H1 (cell line): ENCODE results near the gene KATNIP. TPM values are rescaled to one million over a fixed set of nuclear protein-coding genes. Genes with fewer than 3 reads are reported as not detected.

Experiments used
- GABPA ChIP-seq: IDR thresholded peaks from 2 replicates; pipeline ENCODE4 v1.6.1; 2011; ENCODE audit warnings: mild to moderate bottlenecking, low read length, moderate library complexity, borderline replicate concordance; ENCODE audit not compliant: insufficient read depth
- JUN ChIP-seq: IDR thresholded peaks from 2 replicates; pipeline ENCODE4 v1.6.1; 2011; ENCODE audit warnings: low read depth, mild to moderate bottlenecking, improper control_type of control experiment, low read length
- NANOG ChIP-seq: IDR thresholded peaks from 2 replicates; pipeline ENCODE4 v1.6.1; 2011; ENCODE audit warnings: low read length, low read depth, mild to moderate bottlenecking, inconsistent platforms; ENCODE audit not compliant: insufficient read depth, poor library complexity, severe bottlenecking
- PHF8 ChIP-seq: fragments of 200-600 bp; sonication (generic); conservative IDR thresholded peaks from 2 replicates; pipeline ENCODE4 v1.7.1; 2012; ENCODE audit warnings: low read depth, mild to moderate bottlenecking, inconsistent platforms, low read length, moderate library complexity
- ZNF274 ChIP-seq: IDR thresholded peaks from 2 replicates; pipeline ENCODE4 v1.7.0; 2012; ENCODE audit warnings: low read length, borderline replicate concordance; ENCODE audit errors: extremely low read depth
- polyA plus RNA-seq, 7 experiments: library from polyadenylated mRNA; depleted of rRNA in 3 of 7; stranded (reverse) in 5 of 7; unstranded in 2 of 7; fragments of >200 nt in 5 of 7; fragments of 200-250 nt in 2 of 7; gene quantifications; 1 replicate in 5 of 7; 2 replicates in 1 of 7; 4 replicates in 1 of 7; pipeline versions ENCODE4 v1.2.1 to v1.2.3, GENCODE V29; 2011 to 2013; ENCODE audit warnings: missing spikeins in 2 of 7, mixed read lengths in 2 of 7
- total RNA-seq: library from RNA; stranded (reverse); fragmentation: NEBNext Ultra II Directional; extraction: Animal tissue kit (Norgen Biotek cat#: 25700); gene quantifications from 2 replicates; pipeline ENCODE4 v1.2.1, GENCODE V29; 2021
- TF ChIP-seq, protein P1 (sequence below): IDR thresholded peaks from 2 replicates; pipeline ENCODE4 v1.6.1; 2012; ENCODE audit warnings: inconsistent platforms
- TF ChIP-seq, protein P2 (sequence below): IDR thresholded peaks from 2 replicates; pipeline ENCODE4 v1.6.1; 2012; ENCODE audit warnings: low read length, inconsistent platforms

Gene KATNIP
- total and polyA plus RNA-seq, 2 of the 8 experiments (the other 6 are each of a cell fraction or from before 2014, with no cell fraction given): 7.9 to 20.0 TPM

DNA sequence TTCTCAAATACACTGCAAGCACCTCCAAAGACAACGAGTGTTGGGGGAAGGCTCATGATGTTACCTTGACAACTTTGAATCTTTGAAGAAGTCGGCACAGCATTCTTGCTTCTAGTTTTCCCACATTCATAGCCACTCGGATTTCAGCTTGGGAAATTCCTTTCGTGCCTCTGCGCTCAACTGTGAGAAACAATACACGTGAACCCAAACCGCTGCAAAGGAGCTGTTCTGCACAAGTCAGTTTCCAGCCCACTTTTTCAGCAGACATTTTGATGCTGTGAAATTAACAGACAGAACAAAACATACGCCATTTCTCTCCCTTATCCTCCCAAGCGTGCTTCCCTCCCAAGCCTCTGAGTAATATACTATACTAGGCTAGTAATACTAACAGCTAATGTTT is 41.5 kb upstream of the KATNIP start (continued):
- TF ChIP-seq, protein P1, sequence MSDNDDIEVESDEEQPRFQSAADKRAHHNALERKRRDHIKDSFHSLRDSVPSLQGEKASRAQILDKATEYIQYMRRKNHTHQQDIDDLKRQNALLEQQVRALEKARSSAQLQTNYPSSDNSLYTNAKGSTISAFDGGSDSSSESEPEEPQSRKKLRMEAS: no peak
- TF ChIP-seq, protein P2, sequence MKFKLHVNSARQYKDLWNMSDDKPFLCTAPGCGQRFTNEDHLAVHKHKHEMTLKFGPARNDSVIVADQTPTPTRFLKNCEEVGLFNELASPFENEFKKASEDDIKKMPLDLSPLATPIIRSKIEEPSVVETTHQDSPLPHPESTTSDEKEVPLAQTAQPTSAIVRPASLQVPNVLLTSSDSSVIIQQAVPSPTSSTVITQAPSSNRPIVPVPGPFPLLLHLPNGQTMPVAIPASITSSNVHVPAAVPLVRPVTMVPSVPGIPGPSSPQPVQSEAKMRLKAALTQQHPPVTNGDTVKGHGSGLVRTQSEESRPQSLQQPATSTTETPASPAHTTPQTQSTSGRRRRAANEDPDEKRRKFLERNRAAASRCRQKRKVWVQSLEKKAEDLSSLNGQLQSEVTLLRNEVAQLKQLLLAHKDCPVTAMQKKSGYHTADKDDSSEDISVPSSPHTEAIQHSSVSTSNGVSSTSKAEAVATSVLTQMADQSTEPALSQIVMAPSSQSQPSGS: no peak
- TF ChIP-seq JUN (no peak), PHF8 (no peak), ZNF274 (no peak), GABPA (no peak), NANOG (no peak)
